Measurements from ENCODE around the gene PLAGL1.

GRCh38 chr6:144017166-144018094, 9.4 kb upstream of the PLAGL1 start:
- no peak for TF ChIP-seq JUNB (CRISPR knock-in tag; IDR thresholded peaks at IDR 0.05; ENCODE audit: borderline replicate concordance)
- TF ChIP-seq, protein P1, sequence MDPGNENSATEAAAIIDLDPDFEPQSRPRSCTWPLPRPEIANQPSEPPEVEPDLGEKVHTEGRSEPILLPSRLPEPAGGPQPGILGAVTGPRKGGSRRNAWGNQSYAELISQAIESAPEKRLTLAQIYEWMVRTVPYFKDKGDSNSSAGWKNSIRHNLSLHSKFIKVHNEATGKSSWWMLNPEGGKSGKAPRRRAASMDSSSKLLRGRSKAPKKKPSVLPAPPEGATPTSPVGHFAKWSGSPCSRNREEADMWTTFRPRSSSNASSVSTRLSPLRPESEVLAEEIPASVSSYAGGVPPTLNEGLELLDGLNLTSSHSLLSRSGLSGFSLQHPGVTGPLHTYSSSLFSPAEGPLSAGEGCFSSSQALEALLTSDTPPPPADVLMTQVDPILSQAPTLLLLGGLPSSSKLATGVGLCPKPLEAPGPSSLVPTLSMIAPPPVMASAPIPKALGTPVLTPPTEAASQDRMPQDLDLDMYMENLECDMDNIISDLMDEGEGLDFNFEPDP (CRISPR knock-in tag; conservative IDR thresholded peaks at IDR 0.05), result no peak
- TF ChIP-seq, protein P2, sequence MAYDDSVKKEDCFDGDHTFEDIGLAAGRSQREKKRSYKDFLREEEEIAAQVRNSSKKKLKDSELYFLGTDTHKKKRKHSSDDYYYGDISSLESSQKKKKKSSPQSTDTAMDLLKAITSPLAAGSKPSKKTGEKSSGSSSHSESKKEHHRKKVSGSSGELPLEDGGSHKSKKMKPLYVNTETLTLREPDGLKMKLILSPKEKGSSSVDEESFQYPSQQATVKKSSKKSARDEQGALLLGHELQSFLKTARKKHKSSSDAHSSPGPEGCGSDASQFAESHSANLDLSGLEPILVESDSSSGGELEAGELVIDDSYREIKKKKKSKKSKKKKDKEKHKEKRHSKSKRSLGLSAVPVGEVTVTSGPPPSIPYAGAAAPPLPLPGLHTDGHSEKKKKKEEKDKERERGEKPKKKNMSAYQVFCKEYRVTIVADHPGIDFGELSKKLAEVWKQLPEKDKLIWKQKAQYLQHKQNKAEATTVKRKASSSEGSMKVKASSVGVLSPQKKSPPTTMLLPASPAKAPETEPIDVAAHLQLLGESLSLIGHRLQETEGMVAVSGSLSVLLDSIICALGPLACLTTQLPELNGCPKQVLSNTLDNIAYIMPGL (CRISPR knock-in tag; IDR thresholded peaks at IDR 0.05; ENCODE audit: borderline replicate concordance in 1 of 2, low read depth in 1 of 2), result no peak
- TF ChIP-seq NFE2L1 (CRISPR knock-in tag; IDR thresholded peaks at IDR 0.05; ENCODE audit: borderline replicate concordance), result no peak
- no peak for TF ChIP-seq GABPB1 (CRISPR knock-in tag; IDR thresholded peaks at IDR 0.05)
- no peak for TF ChIP-seq HCFC1 (IDR thresholded peaks at IDR 0.05; ENCODE audit: low read depth, low read length)
- no peak for TF ChIP-seq ZNF296 (CRISPR knock-in tag; conservative IDR thresholded peaks at IDR 0.05)
- TF ChIP-seq HDAC6 (IDR thresholded peaks at IDR 0.05; ENCODE audit: low read depth, low read length), result no peak
- TF ChIP-seq ZNF143 (CRISPR knock-in tag; IDR thresholded peaks at IDR 0.05), result no peak
- TF ChIP-seq, protein P3, sequence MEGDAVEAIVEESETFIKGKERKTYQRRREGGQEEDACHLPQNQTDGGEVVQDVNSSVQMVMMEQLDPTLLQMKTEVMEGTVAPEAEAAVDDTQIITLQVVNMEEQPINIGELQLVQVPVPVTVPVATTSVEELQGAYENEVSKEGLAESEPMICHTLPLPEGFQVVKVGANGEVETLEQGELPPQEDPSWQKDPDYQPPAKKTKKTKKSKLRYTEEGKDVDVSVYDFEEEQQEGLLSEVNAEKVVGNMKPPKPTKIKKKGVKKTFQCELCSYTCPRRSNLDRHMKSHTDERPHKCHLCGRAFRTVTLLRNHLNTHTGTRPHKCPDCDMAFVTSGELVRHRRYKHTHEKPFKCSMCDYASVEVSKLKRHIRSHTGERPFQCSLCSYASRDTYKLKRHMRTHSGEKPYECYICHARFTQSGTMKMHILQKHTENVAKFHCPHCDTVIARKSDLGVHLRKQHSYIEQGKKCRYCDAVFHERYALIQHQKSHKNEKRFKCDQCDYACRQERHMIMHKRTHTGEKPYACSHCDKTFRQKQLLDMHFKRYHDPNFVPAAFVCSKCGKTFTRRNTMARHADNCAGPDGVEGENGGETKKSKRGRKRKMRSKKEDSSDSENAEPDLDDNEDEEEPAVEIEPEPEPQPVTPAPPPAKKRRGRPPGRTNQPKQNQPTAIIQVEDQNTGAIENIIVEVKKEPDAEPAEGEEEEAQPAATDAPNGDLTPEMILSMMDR (CRISPR knock-in tag; IDR thresholded peaks at IDR 0.05), result no peak
- TF ChIP-seq EZH2 (conservative IDR thresholded peaks at IDR 0.05; ENCODE audit: low read depth, low read length), result no peak
- TF ChIP-seq CEBPB (IDR thresholded peaks at IDR 0.05; ENCODE audit: borderline replicate concordance, low read depth, low read length), result no peak
